Activated CD8-positive, alpha-beta T cell treated with anti-CD3 and anti-CD28 coated beads, Interleukin-2, amount 10 ng/mL, durations not matched to agents 7 days and 5 days (primary cell): Measurements from ENCODE around the gene COLEC12. TPM values are rescaled to one million over a fixed set of nuclear protein-coding genes. Genes with fewer than 3 reads are reported as not detected.

Experiments
- ATAC-seq: fragments of 150-1000 bp; cut with Tn5 transposase; one replicate; pipeline ENCODE4 v1.10.0; 2021; ENCODE audit warnings: moderate library complexity
- CTCF ChIA-PET: fragments of 350-600 bp; sonication (Branson Sonifier 250); formaldehyde crosslinking; loops from one replicate; lab custom pipeline; 2021; ENCODE audit warnings: antibody characterized with exemption; lab: Charles Lee
- POLR2A ChIA-PET: fragments of 350-600 bp; sonication (Branson Sonifier 250); formaldehyde crosslinking; loops from one replicate; lab custom pipeline; 2021; ENCODE audit warnings: antibody characterized with exemption; lab: Charles Lee
- DNase-seq: peaks from one replicate; pipeline ENCODE4 v3.0.0-alpha.2; 2020
- H3K27ac Mint-ChIP-seq: one replicate; pipeline ENCODE4 v1.8.0; 2021; ENCODE audit warnings: mild to moderate bottlenecking, mixed read lengths
- H3K27me3 Mint-ChIP-seq: one replicate; pipeline ENCODE4 v1.8.0; 2021; ENCODE audit warnings: low read depth, mixed read lengths
- H3K36me3 Mint-ChIP-seq: one replicate; pipeline ENCODE4 v1.8.0; 2021; ENCODE audit warnings: low read depth, mixed read lengths
- H3K4me1 Mint-ChIP-seq: one replicate; pipeline ENCODE4 v1.8.0; 2021; ENCODE audit warnings: low read depth, mixed read lengths
- H3K4me3 Mint-ChIP-seq: one replicate; pipeline ENCODE4 v1.8.0; 2021; ENCODE audit warnings: mild to moderate bottlenecking, mixed read lengths
- H3K9me3 Mint-ChIP-seq: one replicate; pipeline ENCODE4 v1.8.0; 2022; ENCODE audit warnings: mixed read lengths; ENCODE audit not compliant: insufficient read depth
- total RNA-seq, 2 experiments: library from RNA; stranded (reverse); gene quantifications; one replicate each; pipeline ENCODE4 v1.2.3, GENCODE V29; 2021

The COLEC12 gene
- total RNA-seq, 2 experiments from 2014 or later: not detected

DNA sequence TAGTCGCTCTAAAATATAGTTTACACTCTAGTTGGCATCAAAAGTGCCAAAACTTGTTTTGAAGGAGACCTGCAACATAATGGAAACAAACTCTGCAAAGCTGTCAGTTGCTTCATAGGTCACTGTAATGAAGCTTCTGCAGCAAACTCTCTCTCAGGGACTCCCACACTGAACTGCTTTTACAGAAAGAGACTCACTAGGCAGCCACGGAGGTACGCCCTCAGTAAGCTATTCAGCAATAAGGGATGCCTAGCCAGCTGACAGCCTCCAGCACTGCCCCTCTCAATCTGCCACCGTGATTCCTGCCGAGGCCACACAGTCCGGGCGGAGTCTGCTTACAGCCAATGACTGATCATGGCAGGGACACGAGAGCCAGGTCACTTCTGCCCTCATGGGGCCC is 51.1 kb downstream of the COLEC12 start:
- POLR2A ChIA-PET: no interaction called here
- DNase-seq (no peak), ATAC-seq (no peak)
- Mint-ChIP-seq H3K27me3 (no peaks in the 10 kb centered on the region), H3K4me1 (no peaks in the 10 kb centered on the region), H3K9me3 (no peaks in the 10 kb centered on the region), H3K4me3 (no peak overlapping the region), H3K27ac (no peak overlapping the region), H3K36me3 (no peaks in the 10 kb centered on the region)
- CTCF ChIA-PET: no interaction called here

DNA sequence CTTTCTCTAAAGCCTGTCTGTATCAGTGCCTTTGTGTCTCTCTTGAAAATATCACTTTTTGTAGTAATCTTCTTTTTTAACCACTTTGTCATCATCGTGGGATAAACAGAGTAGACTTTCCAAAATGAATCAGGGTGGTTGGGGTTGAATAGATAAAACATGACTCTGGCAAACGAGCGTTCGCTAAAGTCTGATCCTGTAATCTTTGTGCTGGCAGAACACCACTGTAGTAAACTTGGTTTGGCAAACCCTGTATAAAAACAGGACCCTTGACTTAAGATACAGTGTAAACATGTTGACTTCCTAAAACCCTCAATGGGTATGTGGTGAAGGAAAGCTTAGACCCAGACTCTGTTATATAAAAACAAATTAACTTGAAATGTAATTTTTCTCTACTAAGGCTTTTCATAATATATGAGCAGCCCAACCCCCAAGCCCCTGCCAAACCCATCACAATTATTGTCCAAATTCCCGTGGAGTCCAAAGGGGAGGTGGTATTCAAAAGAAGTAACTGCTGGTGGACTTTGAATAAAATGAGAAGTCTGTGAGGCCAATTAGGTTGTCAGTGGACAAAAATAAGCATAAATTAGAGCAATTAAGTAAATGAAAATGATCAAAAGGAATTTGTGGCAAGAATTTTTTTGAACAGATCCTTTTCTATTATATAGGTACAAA is 52.2 kb downstream of the COLEC12 start:
- Mint-ChIP-seq H3K4me1 (no peaks in the 10 kb centered on the region), H3K27me3 (no peaks in the 10 kb centered on the region), H3K36me3 (no peaks in the 10 kb centered on the region), H3K9me3 (no peaks in the 10 kb centered on the region), H3K27ac (no peak overlapping the region), H3K4me3 (no peak overlapping the region)
- POLR2A ChIA-PET: no interaction called here
- CTCF ChIA-PET: no interaction called here
- ATAC-seq (no peak), DNase-seq (no peak)

DNA sequence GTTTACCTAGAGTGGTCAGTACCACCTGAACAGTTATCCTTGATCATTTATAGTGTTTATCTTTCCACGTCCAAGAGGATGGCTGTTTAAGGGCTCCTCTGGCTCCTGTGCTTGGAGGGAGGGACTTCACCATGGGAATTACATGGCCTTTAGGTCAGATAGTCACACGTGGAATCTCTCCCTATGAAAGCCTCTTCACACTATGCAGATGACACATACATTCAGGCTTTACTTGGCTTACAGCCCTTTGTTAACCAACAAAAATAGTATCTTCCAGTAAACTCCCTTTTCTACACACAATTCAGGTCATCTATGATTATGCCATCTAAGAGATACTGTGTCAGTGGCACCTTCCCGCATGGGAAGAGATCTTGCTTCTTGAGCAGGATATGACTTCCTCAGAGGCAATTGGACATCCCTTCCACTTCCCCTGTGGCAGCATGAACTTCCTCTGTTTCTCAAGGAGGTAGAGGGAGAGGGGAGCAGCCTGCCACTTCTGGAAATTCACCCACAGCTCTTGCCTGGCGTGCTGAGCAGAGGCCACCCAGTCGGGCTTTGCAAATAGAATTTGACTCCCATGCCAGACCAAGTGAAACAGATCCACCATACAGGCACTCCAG is 53.5 kb downstream of the COLEC12 start:
- CTCF ChIA-PET: no interaction called here
- Mint-ChIP-seq H3K27me3 (no peaks in the 10 kb centered on the region), H3K36me3 (no peaks in the 10 kb centered on the region), H3K4me3 (no peak overlapping the region), H3K27ac (no peak overlapping the region), H3K4me1 (no peaks in the 10 kb centered on the region), H3K9me3 (no peaks in the 10 kb centered on the region)
- ATAC-seq: no peak
- POLR2A ChIA-PET: no interaction called here
- DNase-seq: no peak

DNA sequence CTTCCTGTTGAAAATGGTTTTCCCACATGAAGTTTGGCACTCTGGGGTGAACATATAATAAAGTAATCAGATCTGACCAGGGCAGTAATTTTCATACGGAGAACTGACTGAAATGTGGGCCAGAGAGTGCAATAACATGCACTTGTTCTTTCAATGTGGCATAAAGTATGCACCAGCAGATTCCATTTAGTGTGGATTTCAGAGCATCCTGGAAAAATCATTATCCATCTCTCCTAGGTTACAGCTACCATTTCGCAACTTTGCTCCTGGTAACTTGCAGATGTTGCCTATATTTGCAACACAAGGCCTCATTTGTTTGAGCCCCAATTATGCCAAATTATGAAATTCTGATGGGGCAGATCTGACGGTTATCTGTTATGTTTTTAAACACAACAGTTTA is 55.4 kb downstream of the COLEC12 start:
- DNase-seq: no peak
- no peaks in the 10 kb centered on the region for H3K36me3 Mint-ChIP-seq
- CTCF ChIA-PET: no interaction called here
- no peak overlapping the region for H3K4me3 Mint-ChIP-seq
- ATAC-seq: no peak
- H3K4me1 Mint-ChIP-seq: no peaks in the 10 kb centered on the region
- H3K9me3 Mint-ChIP-seq: no peaks in the 10 kb centered on the region
- no peaks in the 10 kb centered on the region for H3K27me3 Mint-ChIP-seq
- POLR2A ChIA-PET: no interaction called here
- no peak overlapping the region for H3K27ac Mint-ChIP-seq

DNA sequence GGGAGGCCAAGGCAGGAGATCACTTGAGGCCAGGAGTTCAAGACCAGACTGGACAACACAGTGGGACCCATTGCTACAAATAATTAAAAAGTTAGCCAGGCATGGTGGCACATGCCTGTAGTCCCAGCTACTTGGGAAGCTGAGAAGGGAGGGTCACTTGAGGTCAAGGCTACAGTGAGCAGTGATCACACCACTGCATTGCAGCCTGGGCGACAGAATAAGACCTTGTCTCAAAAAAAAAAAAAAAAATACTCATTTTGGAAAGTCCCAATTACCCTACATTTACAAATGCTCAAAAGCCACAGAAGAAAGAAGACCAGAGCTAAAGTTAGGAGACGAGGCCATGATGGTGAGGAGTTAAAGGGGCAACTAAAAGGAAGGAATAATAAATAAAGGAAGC is 61.9 kb downstream of the COLEC12 start:
- DNase-seq: no peak
- Mint-ChIP-seq H3K4me1 (no peaks in the 10 kb centered on the region), H3K27ac (no peak overlapping the region), H3K4me3 (no peak overlapping the region), H3K27me3 (peaks cover 3% of the 10 kb centered on the region), H3K9me3 (no peaks in the 10 kb centered on the region), H3K36me3 (no peaks in the 10 kb centered on the region)
- no peak for ATAC-seq
- POLR2A ChIA-PET: no interaction called here
- CTCF ChIA-PET: no interaction called here

- ChIA-PET CTCF (no interaction called here), POLR2A (no interaction called here)
- Mint-ChIP-seq H3K27me3 (peaks cover 4% of the 10 kb centered on the region), H3K9me3 (no peaks in the 10 kb centered on the region), H3K27ac (no peak overlapping the region), H3K36me3 (no peaks in the 10 kb centered on the region), H3K4me1 (no peaks in the 10 kb centered on the region), H3K4me3 (no peak overlapping the region)
- ATAC-seq (no peak), DNase-seq (no peak)
These were observed 64.6 kb downstream of the COLEC12 start for GRCh38 chr18:435940-436339.

DNA sequence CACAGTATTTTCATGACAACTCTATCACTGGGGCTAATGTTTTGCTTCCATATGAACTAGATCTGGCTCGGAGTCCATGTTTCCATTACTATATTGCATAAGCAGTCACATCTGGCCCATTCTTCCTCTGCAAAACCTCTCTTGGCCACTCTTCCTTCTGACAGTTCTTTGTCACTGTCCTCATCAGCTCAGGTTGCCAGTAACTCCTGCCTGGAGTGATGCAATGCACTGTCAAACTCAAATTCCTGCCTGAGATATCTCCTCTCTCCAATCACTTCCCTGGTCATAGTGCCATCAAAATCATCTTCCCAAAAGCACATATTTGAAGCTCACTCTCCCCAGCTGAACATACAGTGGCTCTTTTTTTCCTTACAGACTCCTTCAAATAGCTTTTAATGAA is 66.1 kb downstream of the COLEC12 start:
- no peak overlapping the region for H3K27ac Mint-ChIP-seq
- ChIA-PET POLR2A (no interaction called here), CTCF (no interaction called here)
- no peaks in the 10 kb centered on the region for H3K9me3 Mint-ChIP-seq
- H3K27me3 Mint-ChIP-seq: peaks cover 4% of the 10 kb centered on the region
- no peaks in the 10 kb centered on the region for H3K36me3 Mint-ChIP-seq
- H3K4me3 Mint-ChIP-seq: no peak overlapping the region
- no peak for DNase-seq
- no peak for ATAC-seq
- H3K4me1 Mint-ChIP-seq: no peaks in the 10 kb centered on the region

DNA sequence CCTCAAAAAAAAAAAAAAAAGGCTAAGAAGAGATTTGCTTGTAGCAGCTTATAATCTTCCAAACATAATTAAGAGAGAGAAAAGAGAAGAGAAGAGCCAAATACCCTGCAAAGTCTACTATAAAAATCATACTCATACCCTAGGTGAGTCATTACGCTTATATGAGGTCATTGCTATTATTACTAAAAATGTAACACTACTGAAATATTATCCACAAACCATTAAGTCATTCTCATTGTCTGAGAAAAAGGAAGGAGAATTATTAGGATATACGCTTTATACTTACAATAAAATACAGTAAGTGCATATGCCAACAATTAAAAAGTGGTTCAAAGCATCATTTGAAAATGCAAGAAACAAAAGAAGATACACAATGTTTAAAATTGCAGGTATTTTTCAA is 66.5 kb downstream of the COLEC12 start:
- no peak overlapping the region for H3K27ac Mint-ChIP-seq
- H3K4me1 Mint-ChIP-seq: no peaks in the 10 kb centered on the region
- DNase-seq (no peak), ATAC-seq (no peak)
- H3K27me3 Mint-ChIP-seq: peaks cover 4% of the 10 kb centered on the region
- POLR2A ChIA-PET: no interaction called here
- no peaks in the 10 kb centered on the region for H3K9me3 Mint-ChIP-seq
- no peaks in the 10 kb centered on the region for H3K36me3 Mint-ChIP-seq
- no peak overlapping the region for H3K4me3 Mint-ChIP-seq
- CTCF ChIA-PET: no interaction called here

- DNase-seq (no peak), ATAC-seq (no peak)
- Mint-ChIP-seq H3K9me3 (no peaks in the 10 kb centered on the region), H3K27ac (no peak overlapping the region), H3K36me3 (no peaks in the 10 kb centered on the region), H3K4me1 (no peaks in the 10 kb centered on the region), H3K4me3 (no peak overlapping the region), H3K27me3 (peaks cover 4% of the 10 kb centered on the region)
- POLR2A ChIA-PET: no interaction called here
- CTCF ChIA-PET: no interaction called here
These were observed 67.2 kb downstream of the COLEC12 start for GRCh38 chr18:433298-433697.

GRCh38 chr18:432791-433190 is 67.7 kb downstream of the COLEC12 start:
- Mint-ChIP-seq H3K4me3 (no peak overlapping the region), H3K27ac (no peak overlapping the region), H3K36me3 (no peaks in the 10 kb centered on the region), H3K4me1 (no peaks in the 10 kb centered on the region), H3K9me3 (no peaks in the 10 kb centered on the region), H3K27me3 (peaks cover 4% of the 10 kb centered on the region)
- POLR2A ChIA-PET: no interaction called here
- ATAC-seq (no peak), DNase-seq (no peak)
- CTCF ChIA-PET: no interaction called here

DNA sequence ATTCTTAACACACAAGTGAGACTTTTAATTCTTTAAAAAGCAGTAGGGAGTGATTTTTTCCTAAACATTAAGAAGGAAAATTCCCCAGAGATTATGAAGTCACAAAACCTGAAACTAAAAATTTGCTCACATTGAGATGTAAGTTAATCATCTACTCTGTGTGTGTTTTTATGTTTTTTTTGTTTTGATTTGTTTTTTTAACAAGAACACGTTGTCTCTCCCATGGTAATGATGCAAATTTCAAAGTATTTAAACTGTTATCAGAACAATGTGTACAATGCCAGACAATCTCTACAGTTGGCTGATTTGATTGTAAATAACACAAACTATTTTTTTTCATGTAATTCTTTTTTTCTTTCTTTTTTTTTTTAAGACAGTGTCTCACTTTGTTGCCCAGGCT is 71.5 kb downstream of the COLEC12 start:
- no peak for DNase-seq
- POLR2A ChIA-PET: no interaction called here
- Mint-ChIP-seq H3K27me3 (peaks cover 2% of the 10 kb centered on the region), H3K4me1 (no peaks in the 10 kb centered on the region), H3K9me3 (no peaks in the 10 kb centered on the region), H3K27ac (no peak overlapping the region), H3K36me3 (no peaks in the 10 kb centered on the region), H3K4me3 (no peak overlapping the region)
- CTCF ChIA-PET: no interaction called here
- no peak for ATAC-seq

DNA sequence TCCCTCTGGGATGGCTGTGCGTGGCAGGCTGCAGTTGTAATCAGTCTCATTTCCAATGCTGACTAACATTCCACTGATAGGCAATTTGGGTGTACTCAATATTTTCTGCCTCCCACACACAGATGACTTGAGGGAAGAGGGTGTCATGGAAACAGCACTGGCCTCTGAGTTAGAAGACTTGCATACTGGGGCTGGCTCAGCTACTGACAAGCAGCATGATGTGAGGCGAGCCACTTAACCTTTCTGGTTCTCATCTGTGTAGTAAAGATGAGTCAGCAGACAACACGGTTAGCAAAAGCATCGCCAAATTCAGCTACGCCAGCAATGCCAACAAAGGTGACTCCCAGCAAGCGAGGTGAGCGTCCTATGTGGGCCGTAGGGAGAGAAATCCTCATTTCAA is 73.5 kb downstream of the COLEC12 start:
- H3K4me3 Mint-ChIP-seq: no peak overlapping the region
- ChIA-PET CTCF (no interaction called here), POLR2A (no interaction called here)
- no peak overlapping the region for H3K27ac Mint-ChIP-seq
- H3K4me1 Mint-ChIP-seq: no peaks in the 10 kb centered on the region
- H3K9me3 Mint-ChIP-seq: no peaks in the 10 kb centered on the region
- DNase-seq (no peak), ATAC-seq (no peak)
- no peaks in the 10 kb centered on the region for H3K36me3 Mint-ChIP-seq
- H3K27me3 Mint-ChIP-seq: peaks cover 4% of the 10 kb centered on the region
